HepG2 (cell line): ENCODE measurements around the gene NUCB1. TPM values are rescaled to one million over a fixed set of nuclear protein-coding genes. Genes with fewer than 3 reads are reported as not detected.

Source experiments
- AGO1 ChIP-seq: fragments of 200-400 bp; formaldehyde crosslinking; IDR thresholded peaks from 2 replicates; pipeline ENCODE4 v1.6.1; 2017; ENCODE audit warnings: mild to moderate bottlenecking, low read depth, low read length, moderate library complexity; ENCODE audit not compliant: poor library complexity, severe bottlenecking
- AKNA ChIP-seq: sonication (generic); formaldehyde crosslinking; IDR thresholded peaks from 2 replicates; pipeline ENCODE4 v1.4.0; 2020; ENCODE audit warnings: missing genetic modification reagents, borderline replicate concordance
- ATF3 ChIP-seq: sonication (generic); formaldehyde crosslinking; IDR thresholded peaks from 2 replicates; pipeline ENCODE4 v1.4.0; 2020; ENCODE audit warnings: missing genetic modification reagents
- CBX2 ChIP-seq, 2 experiments: fragments of 200-600 bp in 1 of 2; sonication (generic); formaldehyde crosslinking in 1 of 2; IDR thresholded peaks; 2 replicates each; pipeline versions ENCODE4 v1.7.0 to v1.8.1; 2018 to 2022; ENCODE audit warnings: low read depth in 2 of 2, low read length in 1 of 2, mild to moderate bottlenecking in 1 of 2, missing genetic modification reagents in 1 of 2
- CHCHD3 ChIP-seq: sonication (generic); formaldehyde crosslinking; IDR thresholded peaks from 2 replicates; pipeline ENCODE4 v1.8.0; 2022; ENCODE audit warnings: mild to moderate bottlenecking, missing genetic modification reagents, moderate library complexity
- DR1 ChIP-seq: sonication (generic); formaldehyde crosslinking; IDR thresholded peaks from 2 replicates; pipeline ENCODE4 v1.8.0; 2021; ENCODE audit warnings: mild to moderate bottlenecking, missing genetic modification reagents, inconsistent platforms
- E2F1 ChIP-seq: sonication (generic); formaldehyde crosslinking; IDR thresholded peaks from 2 replicates; pipeline ENCODE4 v1.5.0; 2020; ENCODE audit warnings: missing genetic modification reagents
- GABPA ChIP-seq, 2 experiments: IDR thresholded peaks; 2 replicates each; pipeline ENCODE4 v1.6.1; 2011 to 2016; ENCODE audit warnings: low read depth in 2 of 2, low read length in 1 of 2, missing biosample characterization in 1 of 2, missing genetic modification characterization in 1 of 2
- GABPB1 ChIP-seq: IDR thresholded peaks from 2 replicates; pipeline ENCODE4 v1.6.1; 2016; ENCODE audit warnings: mild to moderate bottlenecking, missing genetic modification reagents, moderate library complexity, missing compliant biosample characterization
- NPAS2 ChIP-seq: sonication (generic); formaldehyde crosslinking; IDR thresholded peaks from 2 replicates; pipeline ENCODE4 v1.8.0; 2022; ENCODE audit warnings: mild to moderate bottlenecking, missing genetic modification reagents, borderline replicate concordance
- RCOR2 ChIP-seq: IDR thresholded peaks from 2 replicates; pipeline ENCODE4 v1.6.1; 2016; ENCODE audit warnings: missing biosample characterization, missing genetic modification reagents
- RNF219 ChIP-seq: sonication (generic); formaldehyde crosslinking; IDR thresholded peaks from 2 replicates; pipeline ENCODE4 v1.5.0; 2020; ENCODE audit warnings: mild to moderate bottlenecking, missing genetic modification reagents
- TARDBP ChIP-seq: sonication (generic); formaldehyde crosslinking; IDR thresholded peaks from 2 replicates; pipeline ENCODE4 v1.8.0; 2022; ENCODE audit warnings: mild to moderate bottlenecking, missing genetic modification reagents
- ZNF256 ChIP-seq: sonication (generic); formaldehyde crosslinking; conservative IDR thresholded peaks from 2 replicates; pipeline ENCODE4 v1.4.0; 2020; ENCODE audit warnings: missing genetic modification reagents
- ZNF333 ChIP-seq: sonication (generic); formaldehyde crosslinking; IDR thresholded peaks from 2 replicates; pipeline ENCODE4 v1.4.0; 2020; ENCODE audit warnings: mild to moderate bottlenecking, missing genetic modification reagents, borderline replicate concordance
- ZNF362 ChIP-seq: sonication (generic); formaldehyde crosslinking; IDR thresholded peaks from 2 replicates; pipeline ENCODE4 v1.4.0; 2020; ENCODE audit warnings: missing genetic modification reagents, mild to moderate bottlenecking, borderline replicate concordance
- ZNF614 ChIP-seq: IDR thresholded peaks from 2 replicates; pipeline ENCODE4 v1.6.1; 2018; ENCODE audit warnings: missing biosample characterization, missing genetic modification reagents, inconsistent platforms, borderline replicate concordance
- ZSCAN20 ChIP-seq: sonication (generic); formaldehyde crosslinking; IDR thresholded peaks from 2 replicates; pipeline ENCODE4 v1.4.0; 2020; ENCODE audit warnings: missing genetic modification reagents, mild to moderate bottlenecking, borderline replicate concordance
- polyA plus RNA-seq, 8 experiments: library from polyadenylated mRNA; depleted of rRNA in 3 of 8; stranded (reverse) in 7 of 8; unstranded in 1 of 8; fragments of >200 nt; fragmentation: Illumina TruSeq in 4 of 8; extraction: Trizol in 4 of 8; gene quantifications; 2 replicates each; pipeline versions ENCODE4 v1.2.1 to v1.2.3, GENCODE V29; 2011 to 2016; ENCODE audit warnings: low read depth in 4 of 8, missing spikeins in 1 of 8, mixed read lengths in 1 of 8; ENCODE audit not compliant: insufficient read depth in 1 of 8
- total RNA-seq, 5 experiments: library from RNA; depleted of rRNA; stranded (reverse); fragments of >200 nt; fragmentation: Illumina TruSeq; extraction: Trizol; gene quantifications; 2 replicates each; pipeline ENCODE4 v1.2.3, GENCODE V29; 2016; ENCODE audit warnings: low read depth in 1 of 5

NUCB1 gene
- total and polyA plus RNA-seq, 2 of the 13 experiments (the other 11 are each of a cell fraction or from before 2014, with no cell fraction given), result 82.3 to 106 TPM

GRCh38 chr19:48950830-48951519, 50.9 kb downstream of the NUCB1 start (continued):
- TF ChIP-seq ATF3, result no peak
- TF ChIP-seq RCOR2 (CRISPR knock-in tag), result peak; percentile 54
- TF ChIP-seq ZSCAN20 (CRISPR knock-in tag), result no peak
- TF ChIP-seq ZNF256 (CRISPR knock-in tag), result no peak
- no peak for TF ChIP-seq ZNF333 (CRISPR knock-in tag)
- no peak for TF ChIP-seq DR1
- no peak for TF ChIP-seq CBX2 (IDR thresholded peaks at IDR 0.05; ENCODE audit: low read depth, low read length)
- no peak for TF ChIP-seq CBX2 (CRISPR knock-in tag; IDR thresholded peaks at IDR 0.05; ENCODE audit: low read depth)
- no peak for TF ChIP-seq E2F1 (CRISPR knock-in tag)
- TF ChIP-seq ZNF614 (CRISPR knock-in tag), result no peak
- no peak for TF ChIP-seq CHCHD3 (CRISPR knock-in tag)
- no peak for TF ChIP-seq RNF219 (CRISPR knock-in tag)
- no peak for TF ChIP-seq AGO1
- 0 out of 2 replicates have a peak, but pooled peaks have one; percentile 15 for TF ChIP-seq GABPB1 (CRISPR knock-in tag)
- no peak for TF ChIP-seq GABPA (IDR thresholded peaks at IDR 0.05; ENCODE audit: low read depth, low read length)
- peak; percentile 44; the same call in 1 of the 2 replicates for TF ChIP-seq GABPA (CRISPR knock-in tag; IDR thresholded peaks at IDR 0.05; ENCODE audit: low read depth)
- TF ChIP-seq TARDBP (CRISPR knock-in tag), result no peak
- peak; percentile 70; the same call in 1 of the 2 replicates for TF ChIP-seq ZNF362
- no peak for TF ChIP-seq NPAS2
- no peak for TF ChIP-seq AKNA (CRISPR knock-in tag)
